Central memory CD8-positive, alpha-beta T cell (primary cell): ENCODE measurements around the gene IL17F.

Experiments
- ATAC-seq: fragments of 150-1000 bp; cut with Tn5 transposase; replicated peaks from 2 replicates; pipeline ENCODE4 v1.10.0; 2022; ENCODE audit warnings: mild to moderate bottlenecking, moderate FRiP score, moderate number of reproducible peaks; ENCODE audit not compliant: poor library complexity, severe bottlenecking; ENCODE audit errors: extremely low read depth
- DNase-seq, 2 donors: peaks; one replicate each; pipeline ENCODE4 v3.0.0; 2021; ENCODE audit warnings: low spot score in 2 of 2
- H3K27ac Mint-ChIP-seq: one replicate; pipeline ENCODE4 v1.8.0; 2022; ENCODE audit warnings: low read depth, mild to moderate bottlenecking, moderate library complexity, mixed read lengths
- H3K27me3 Mint-ChIP-seq: one replicate; pipeline ENCODE4 v1.8.0; 2022; ENCODE audit warnings: mixed read lengths
- H3K36me3 Mint-ChIP-seq: one replicate; pipeline ENCODE4 v1.8.0; 2022; ENCODE audit warnings: mild to moderate bottlenecking, moderate library complexity, mixed read lengths; ENCODE audit not compliant: insufficient read depth
- H3K4me1 Mint-ChIP-seq: one replicate; pipeline ENCODE4 v1.8.0; 2022; ENCODE audit warnings: mixed read lengths
- H3K4me3 Mint-ChIP-seq: one replicate; pipeline ENCODE4 v1.8.0; 2022; ENCODE audit warnings: mild to moderate bottlenecking, moderate library complexity, mixed read lengths
- H3K9me3 Mint-ChIP-seq: one replicate; pipeline ENCODE4 v1.8.0; 2022; ENCODE audit warnings: mixed read lengths

IL17F gene

GRCh38 chr6:52233005-52233404 is 11.3 kb downstream of the IL17F start:
- H3K27ac Mint-ChIP-seq, result no peak overlapping the region
- H3K9me3 Mint-ChIP-seq, result no peaks in the 10 kb centered on the region
- H3K27me3 Mint-ChIP-seq, result peaks cover 76% of the 10 kb centered on the region
- H3K4me1 Mint-ChIP-seq, result peaks cover 6% of the 10 kb centered on the region
- no peak for DNase-seq
- peaks cover 2% of the 10 kb centered on the region for H3K36me3 Mint-ChIP-seq
- H3K4me3 Mint-ChIP-seq, result no peak overlapping the region
- no peak for ATAC-seq

- peaks cover 6% of the 10 kb centered on the region for H3K4me1 Mint-ChIP-seq
- peaks cover 2% of the 10 kb centered on the region for H3K36me3 Mint-ChIP-seq
- peak; percentile 92 for ATAC-seq
- H3K27me3 Mint-ChIP-seq, result peaks cover 76% of the 10 kb centered on the region
- H3K27ac Mint-ChIP-seq, result no peak overlapping the region
- H3K9me3 Mint-ChIP-seq, result no peaks in the 10 kb centered on the region
- H3K4me3 Mint-ChIP-seq, result no peak overlapping the region
- DNase-seq, result peak in 1 of 2 donors; percentile 53
These were observed 12.7 kb downstream of the IL17F start for GRCh38 chr6:52231406-52232127.

- H3K27me3 Mint-ChIP-seq, result peaks cover 72% of the 10 kb centered on the region
These were observed 13.6 kb downstream of the IL17F start for GRCh38 chr6:52230685-52231084.

GRCh38 chr6:52227495-52227894 is 16.8 kb downstream of the IL17F start:
- no peak for DNase-seq
- Mint-ChIP-seq H3K4me1 (peaks cover 6% of the 10 kb centered on the region), H3K27me3 (peaks cover 83% of the 10 kb centered on the region), H3K4me3 (no peak overlapping the region), H3K27ac (no peak overlapping the region), H3K36me3 (peaks cover 2% of the 10 kb centered on the region), H3K9me3 (no peaks in the 10 kb centered on the region)
- ATAC-seq, result no peak

More at GRCh38 chr6:52230685-52231084, 13.6 kb downstream of the IL17F start:
- no peak for DNase-seq
- no peak for ATAC-seq
- peaks cover 2% of the 10 kb centered on the region for H3K36me3 Mint-ChIP-seq
- peaks cover 6% of the 10 kb centered on the region for H3K4me1 Mint-ChIP-seq
- no peaks in the 10 kb centered on the region for H3K9me3 Mint-ChIP-seq
- H3K27ac Mint-ChIP-seq, result no peak overlapping the region
- H3K4me3 Mint-ChIP-seq, result no peak overlapping the region

GRCh38 chr6:52221302-52221701 is 23.0 kb downstream of the IL17F start:
- DNase-seq (no peak), ATAC-seq (no peak)
- Mint-ChIP-seq H3K4me3 (no peak overlapping the region), H3K27me3 (peaks cover 43% of the 10 kb centered on the region), H3K36me3 (no peaks in the 10 kb centered on the region), H3K27ac (no peak overlapping the region), H3K9me3 (no peaks in the 10 kb centered on the region), H3K4me1 (peaks cover 6% of the 10 kb centered on the region)

- peaks cover 16% of the 10 kb centered on the region for H3K27me3 Mint-ChIP-seq
These were observed 26.5 kb downstream of the IL17F start for GRCh38 chr6:52217761-52218160.

GRCh38 chr6:52216932-52217575 is 27.2 kb downstream of the IL17F start:
- H3K4me1 Mint-ChIP-seq, result peaks cover 6% of the 10 kb centered on the region

More at GRCh38 chr6:52217761-52218160, 26.5 kb downstream of the IL17F start:
- H3K4me3 Mint-ChIP-seq, result no peak overlapping the region
- no peaks in the 10 kb centered on the region for H3K9me3 Mint-ChIP-seq
- DNase-seq, result no peak
- H3K27ac Mint-ChIP-seq, result no peak overlapping the region
- H3K4me1 Mint-ChIP-seq, result peaks cover 6% of the 10 kb centered on the region
- ATAC-seq, result no peak
- H3K36me3 Mint-ChIP-seq, result no peaks in the 10 kb centered on the region

GRCh38 chr6:52215787-52216186 is 28.5 kb downstream of the IL17F start:
- Mint-ChIP-seq H3K9me3 (no peaks in the 10 kb centered on the region), H3K27ac (no peak overlapping the region), H3K27me3 (peaks cover 24% of the 10 kb centered on the region), H3K4me3 (no peak overlapping the region), H3K36me3 (no peaks in the 10 kb centered on the region), H3K4me1 (no peaks in the 10 kb centered on the region)
- DNase-seq (no peak), ATAC-seq (no peak)

More at GRCh38 chr6:52216932-52217575, 27.2 kb downstream of the IL17F start:
- ATAC-seq, result no peak
- peaks cover 19% of the 10 kb centered on the region for H3K27me3 Mint-ChIP-seq
- H3K9me3 Mint-ChIP-seq, result no peaks in the 10 kb centered on the region
- DNase-seq, result no peak
- H3K4me3 Mint-ChIP-seq, result no peak overlapping the region
- H3K27ac Mint-ChIP-seq, result no peak overlapping the region
- H3K36me3 Mint-ChIP-seq, result no peaks in the 10 kb centered on the region

- H3K4me1 Mint-ChIP-seq, result no peaks in the 10 kb centered on the region
- H3K27ac Mint-ChIP-seq, result no peak overlapping the region
- H3K4me3 Mint-ChIP-seq, result no peak overlapping the region
- H3K27me3 Mint-ChIP-seq, result peaks cover 48% of the 10 kb centered on the region
- no peaks in the 10 kb centered on the region for H3K9me3 Mint-ChIP-seq
- DNase-seq, result no peak
- H3K36me3 Mint-ChIP-seq, result no peaks in the 10 kb centered on the region
- ATAC-seq, result no peak
These were observed 31.2 kb downstream of the IL17F start for GRCh38 chr6:52213127-52213526.

GRCh38 chr6:52210227-52210626 is 34.1 kb downstream of the IL17F start:
- Mint-ChIP-seq H3K27ac (no peak overlapping the region), H3K27me3 (peaks cover 62% of the 10 kb centered on the region), H3K9me3 (no peaks in the 10 kb centered on the region), H3K36me3 (no peaks in the 10 kb centered on the region), H3K4me1 (no peaks in the 10 kb centered on the region), H3K4me3 (no peak overlapping the region)
- DNase-seq, result no peak
- ATAC-seq, result no peak

GRCh38 chr6:52209770-52210169 is 34.5 kb downstream of the IL17F start:
- no peaks in the 10 kb centered on the region for H3K36me3 Mint-ChIP-seq
- DNase-seq (no peak), ATAC-seq (no peak)
- no peak overlapping the region for H3K4me3 Mint-ChIP-seq
- no peak overlapping the region for H3K27ac Mint-ChIP-seq
- peaks cover 62% of the 10 kb centered on the region for H3K27me3 Mint-ChIP-seq
- H3K4me1 Mint-ChIP-seq, result no peaks in the 10 kb centered on the region
- H3K9me3 Mint-ChIP-seq, result no peaks in the 10 kb centered on the region

GRCh38 chr6:52208612-52209011 is 35.7 kb downstream of the IL17F start:
- no peaks in the 10 kb centered on the region for H3K4me1 Mint-ChIP-seq
- peaks cover 64% of the 10 kb centered on the region for H3K27me3 Mint-ChIP-seq
- no peaks in the 10 kb centered on the region for H3K36me3 Mint-ChIP-seq
- no peak overlapping the region for H3K4me3 Mint-ChIP-seq
- no peak overlapping the region for H3K27ac Mint-ChIP-seq
- no peaks in the 10 kb centered on the region for H3K9me3 Mint-ChIP-seq
- no peak for DNase-seq
- ATAC-seq, result no peak

- Mint-ChIP-seq H3K9me3 (no peaks in the 10 kb centered on the region), H3K27me3 (peaks cover 68% of the 10 kb centered on the region), H3K4me3 (no peak overlapping the region), H3K4me1 (no peaks in the 10 kb centered on the region), H3K27ac (no peak overlapping the region), H3K36me3 (no peaks in the 10 kb centered on the region)
- no peak for ATAC-seq
- no peak for DNase-seq
These were observed 37.2 kb downstream of the IL17F start for GRCh38 chr6:52207066-52207465.
